Sigmoid colon (tissue), 4 donors: Measurements from ENCODE around the gene WASF3.

Source experiments
- POLR2AphosphoS5 ChIP-seq, 4 donors: sonication (generic); formaldehyde crosslinking; IDR thresholded peaks; one replicate each; pipeline ENCODE4 v1.6.1; 2017; ENCODE audit warnings: antibody characterized with exemption in 4 of 4
- TF ChIP-seq, protein P1 (sequence below), 4 experiments: fragments of 450-650 bp in 3 of 4; fragments of 200-600 bp in 1 of 4; IDR thresholded peaks; one replicate each; pipeline ENCODE4 v1.5.1; 2016 to 2019; ENCODE audit warnings: antibody characterized with exemption in 4 of 4, mild to moderate bottlenecking in 3 of 4, moderate library complexity in 2 of 4

DNA sequence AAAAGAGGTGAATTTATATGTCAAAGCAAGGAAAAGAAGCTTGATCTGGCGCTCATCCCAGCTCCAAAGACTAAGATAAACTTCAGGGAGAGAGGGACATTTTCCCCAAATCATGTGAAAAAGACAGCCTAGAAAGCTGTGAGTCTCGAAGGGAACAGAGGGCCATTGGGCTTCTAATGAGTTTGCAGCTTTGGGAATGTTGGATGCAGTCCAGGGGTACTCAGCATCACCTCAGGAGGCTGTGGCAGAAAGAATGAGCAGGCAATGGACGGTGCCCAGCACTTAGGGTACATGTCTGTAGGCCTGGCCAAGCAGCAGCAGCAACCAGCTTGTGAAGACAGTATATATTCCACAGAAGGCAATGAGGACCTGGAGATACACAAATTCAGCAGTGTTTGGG, 25.7 kb upstream of the WASF3 start:
- TF ChIP-seq, protein P1, sequence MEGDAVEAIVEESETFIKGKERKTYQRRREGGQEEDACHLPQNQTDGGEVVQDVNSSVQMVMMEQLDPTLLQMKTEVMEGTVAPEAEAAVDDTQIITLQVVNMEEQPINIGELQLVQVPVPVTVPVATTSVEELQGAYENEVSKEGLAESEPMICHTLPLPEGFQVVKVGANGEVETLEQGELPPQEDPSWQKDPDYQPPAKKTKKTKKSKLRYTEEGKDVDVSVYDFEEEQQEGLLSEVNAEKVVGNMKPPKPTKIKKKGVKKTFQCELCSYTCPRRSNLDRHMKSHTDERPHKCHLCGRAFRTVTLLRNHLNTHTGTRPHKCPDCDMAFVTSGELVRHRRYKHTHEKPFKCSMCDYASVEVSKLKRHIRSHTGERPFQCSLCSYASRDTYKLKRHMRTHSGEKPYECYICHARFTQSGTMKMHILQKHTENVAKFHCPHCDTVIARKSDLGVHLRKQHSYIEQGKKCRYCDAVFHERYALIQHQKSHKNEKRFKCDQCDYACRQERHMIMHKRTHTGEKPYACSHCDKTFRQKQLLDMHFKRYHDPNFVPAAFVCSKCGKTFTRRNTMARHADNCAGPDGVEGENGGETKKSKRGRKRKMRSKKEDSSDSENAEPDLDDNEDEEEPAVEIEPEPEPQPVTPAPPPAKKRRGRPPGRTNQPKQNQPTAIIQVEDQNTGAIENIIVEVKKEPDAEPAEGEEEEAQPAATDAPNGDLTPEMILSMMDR (IDR thresholded peaks at IDR 0.05) = no peak
- no peak for TF ChIP-seq POLR2AphosphoS5 (IDR thresholded peaks at IDR 0.05)
